ENCODE results near the gene FOXK1.

FOXK1 gene

DNA sequence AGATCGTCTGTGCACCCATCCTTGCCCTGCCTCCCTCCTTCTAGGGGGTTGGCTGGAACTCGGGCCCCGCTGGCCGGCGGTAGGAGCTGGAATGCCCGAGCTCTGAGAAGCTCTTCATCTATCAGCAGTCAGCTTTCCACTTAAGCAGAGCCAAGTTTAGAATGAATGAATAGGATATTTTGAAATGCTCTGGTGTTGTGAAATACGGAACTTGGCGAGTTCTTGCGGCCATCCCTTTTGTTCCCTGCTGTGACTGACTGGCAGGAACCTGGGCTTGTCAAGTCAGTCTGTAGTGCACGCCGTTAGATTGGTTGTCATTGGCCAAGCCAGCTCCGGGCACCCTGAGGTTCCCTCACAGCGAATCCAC, 33.3 kb downstream of the FOXK1 start:
- Histone ChIP-seq H3K4me1 (no peaks in the 10 kb centered on the region), H3K9ac (no peak overlapping the region)

DNA sequence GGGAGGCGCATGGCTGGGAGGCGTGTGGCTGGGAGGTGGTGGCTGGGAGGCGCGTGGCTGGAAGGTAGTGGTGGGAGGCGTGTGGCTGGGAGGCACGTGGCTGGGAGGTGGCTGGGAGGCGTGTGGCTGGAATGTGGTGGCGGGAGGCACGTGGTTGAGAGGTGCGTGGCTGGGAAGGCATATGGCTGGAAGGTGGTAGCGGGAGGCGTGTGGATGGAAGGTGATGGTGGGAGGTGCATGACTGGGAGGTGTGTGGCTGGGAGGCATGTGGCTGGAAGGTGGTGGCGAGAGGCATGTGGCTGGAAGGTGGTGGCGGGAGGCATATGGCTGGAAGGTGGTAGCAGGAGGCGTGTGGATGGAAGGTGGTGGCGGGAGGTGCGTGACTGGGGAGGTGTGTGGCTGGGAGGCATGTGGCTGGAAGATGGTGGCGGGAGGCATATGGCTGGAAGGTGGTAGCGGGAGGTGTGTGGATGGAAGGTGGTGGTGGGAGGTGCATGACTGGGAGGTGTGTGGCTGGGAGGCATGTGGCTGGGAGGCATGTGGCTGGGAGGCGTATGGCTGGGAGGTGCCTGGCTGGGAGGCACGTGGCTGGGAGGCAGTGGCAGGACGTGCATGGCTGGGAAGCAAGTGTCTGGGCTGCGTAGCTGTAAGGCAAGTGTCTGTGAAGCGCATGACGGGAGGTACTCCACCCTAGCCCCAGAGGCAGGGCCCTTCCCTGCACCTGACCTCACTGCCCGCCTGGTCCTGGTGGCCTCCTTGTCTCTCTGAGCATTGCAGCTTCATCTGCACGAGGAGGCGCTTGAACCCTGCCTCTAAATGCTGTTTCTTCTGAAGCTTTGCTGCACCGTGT, 35.1 kb downstream of the FOXK1 start:
- Histone ChIP-seq H3K9ac (no peak overlapping the region), H3K27ac (no peak overlapping the region), H3K27me3 (ENCODE audit: control insufficient read depth, insufficient read depth, low read length) (no peaks in the 10 kb centered on the region), H3K9me3 (ENCODE audit: control insufficient read depth, low read length) (no peaks in the 10 kb centered on the region), H3K4me2 (ENCODE audit: low read length) (no peak overlapping the region), H3K4me1 (no peaks in the 10 kb centered on the region), H3K4me3 (ENCODE audit: low read depth, low read length) (no peak overlapping the region), H2AFZ (no peak overlapping the region), H3K79me2 (peaks cover 63% of the 10 kb centered on the region), H3K36me3 (ENCODE audit: control insufficient read depth, insufficient read depth, low read length) (no peaks in the 10 kb centered on the region)
- TF ChIP-seq, protein P1, sequence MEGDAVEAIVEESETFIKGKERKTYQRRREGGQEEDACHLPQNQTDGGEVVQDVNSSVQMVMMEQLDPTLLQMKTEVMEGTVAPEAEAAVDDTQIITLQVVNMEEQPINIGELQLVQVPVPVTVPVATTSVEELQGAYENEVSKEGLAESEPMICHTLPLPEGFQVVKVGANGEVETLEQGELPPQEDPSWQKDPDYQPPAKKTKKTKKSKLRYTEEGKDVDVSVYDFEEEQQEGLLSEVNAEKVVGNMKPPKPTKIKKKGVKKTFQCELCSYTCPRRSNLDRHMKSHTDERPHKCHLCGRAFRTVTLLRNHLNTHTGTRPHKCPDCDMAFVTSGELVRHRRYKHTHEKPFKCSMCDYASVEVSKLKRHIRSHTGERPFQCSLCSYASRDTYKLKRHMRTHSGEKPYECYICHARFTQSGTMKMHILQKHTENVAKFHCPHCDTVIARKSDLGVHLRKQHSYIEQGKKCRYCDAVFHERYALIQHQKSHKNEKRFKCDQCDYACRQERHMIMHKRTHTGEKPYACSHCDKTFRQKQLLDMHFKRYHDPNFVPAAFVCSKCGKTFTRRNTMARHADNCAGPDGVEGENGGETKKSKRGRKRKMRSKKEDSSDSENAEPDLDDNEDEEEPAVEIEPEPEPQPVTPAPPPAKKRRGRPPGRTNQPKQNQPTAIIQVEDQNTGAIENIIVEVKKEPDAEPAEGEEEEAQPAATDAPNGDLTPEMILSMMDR (IDR thresholded peaks at IDR 0.05), result no peak

More for the DNA sequence above, 33.3 kb downstream of the FOXK1 start:
- Histone ChIP-seq H2AFZ (no peak overlapping the region), H3K4me2 (ENCODE audit: low read length) (peak overlapping the region; percentile 23), H3K36me3 (ENCODE audit: control insufficient read depth, insufficient read depth, low read length) (no peaks in the 10 kb centered on the region), H3K4me3 (ENCODE audit: low read depth, low read length) (no peak overlapping the region), H3K79me2 (peaks cover 67% of the 10 kb centered on the region), H3K27me3 (ENCODE audit: control insufficient read depth, insufficient read depth, low read length) (no peaks in the 10 kb centered on the region), H3K9me3 (ENCODE audit: control insufficient read depth, low read length) (no peaks in the 10 kb centered on the region), H3K27ac (no peak overlapping the region)
- TF ChIP-seq, protein P1 (IDR thresholded peaks at IDR 0.05), result no peak

DNA sequence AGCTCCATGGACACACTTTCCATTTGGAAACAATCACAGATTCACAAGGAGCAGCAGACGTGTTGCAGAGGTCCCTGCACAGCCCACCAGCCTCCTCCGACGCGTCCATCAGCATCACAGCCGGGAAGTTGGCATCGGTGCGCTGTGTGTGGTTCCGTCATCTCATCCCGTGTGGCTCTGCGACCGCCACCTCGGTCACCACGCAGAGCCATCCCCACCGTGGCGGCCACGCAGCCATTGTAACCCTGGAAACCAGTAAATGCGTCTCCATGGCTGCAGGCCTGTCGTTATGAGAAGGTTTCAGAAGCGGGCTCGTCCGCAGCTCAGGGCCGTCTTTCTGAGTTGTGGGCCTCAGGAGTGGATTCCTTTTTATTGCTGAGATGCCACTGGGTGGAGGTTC, 36.0 kb downstream of the FOXK1 start:
- H3K79me2 ChIP-seq, result peaks cover 65% of the 10 kb centered on the region
- no peaks in the 10 kb centered on the region for H3K27me3 ChIP-seq (ENCODE audit: control insufficient read depth, insufficient read depth, low read length)
- H3K9me3 ChIP-seq (ENCODE audit: control insufficient read depth, low read length), result no peaks in the 10 kb centered on the region
- no peak overlapping the region for H3K27ac ChIP-seq
- TF ChIP-seq, protein P1 (IDR thresholded peaks at IDR 0.05), result no peak
- no peaks in the 10 kb centered on the region for H3K4me1 ChIP-seq
- no peak overlapping the region for H3K4me2 ChIP-seq (ENCODE audit: low read length)
- no peaks in the 10 kb centered on the region for H3K36me3 ChIP-seq (ENCODE audit: control insufficient read depth, insufficient read depth, low read length)
- no peak overlapping the region for H3K9ac ChIP-seq
- H3K4me3 ChIP-seq (ENCODE audit: low read depth, low read length), result no peak overlapping the region
- no peak overlapping the region for H2AFZ ChIP-seq

DNA sequence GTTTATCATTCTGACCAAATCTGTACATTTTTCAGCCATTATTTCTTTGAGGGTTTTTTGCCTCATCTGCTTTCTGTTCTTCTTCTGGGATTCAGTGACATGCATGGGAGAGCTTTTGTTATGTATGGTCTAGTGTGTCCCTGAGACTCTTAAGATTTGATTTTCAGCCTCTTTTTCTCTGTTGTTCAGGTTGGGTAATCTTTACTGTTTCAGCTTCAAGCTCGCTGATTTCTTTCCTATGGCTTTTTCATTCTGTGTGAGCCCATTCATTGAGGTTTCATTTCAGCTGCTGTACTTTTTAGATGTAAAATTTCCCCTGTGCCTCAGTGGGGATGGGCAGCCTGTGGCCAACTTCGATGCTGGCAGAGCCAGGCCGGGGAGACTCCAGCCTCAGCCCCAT, 38.1 kb downstream of the FOXK1 start:
- H3K27ac ChIP-seq, result no peak overlapping the region
- H3K27me3 ChIP-seq (ENCODE audit: control insufficient read depth, insufficient read depth, low read length), result no peaks in the 10 kb centered on the region
- H3K36me3 ChIP-seq (ENCODE audit: control insufficient read depth, insufficient read depth, low read length), result no peaks in the 10 kb centered on the region
- H3K9me3 ChIP-seq (ENCODE audit: control insufficient read depth, low read length), result no peaks in the 10 kb centered on the region
- TF ChIP-seq, protein P1 (IDR thresholded peaks at IDR 0.05), result no peak
- no peak overlapping the region for H3K4me2 ChIP-seq (ENCODE audit: low read length)
- no peak overlapping the region for H3K4me3 ChIP-seq (ENCODE audit: low read depth, low read length)
- H3K4me1 ChIP-seq, result no peaks in the 10 kb centered on the region
- no peak overlapping the region for H2AFZ ChIP-seq
- peaks cover 68% of the 10 kb centered on the region for H3K79me2 ChIP-seq
- H3K9ac ChIP-seq, result no peak overlapping the region

DNA sequence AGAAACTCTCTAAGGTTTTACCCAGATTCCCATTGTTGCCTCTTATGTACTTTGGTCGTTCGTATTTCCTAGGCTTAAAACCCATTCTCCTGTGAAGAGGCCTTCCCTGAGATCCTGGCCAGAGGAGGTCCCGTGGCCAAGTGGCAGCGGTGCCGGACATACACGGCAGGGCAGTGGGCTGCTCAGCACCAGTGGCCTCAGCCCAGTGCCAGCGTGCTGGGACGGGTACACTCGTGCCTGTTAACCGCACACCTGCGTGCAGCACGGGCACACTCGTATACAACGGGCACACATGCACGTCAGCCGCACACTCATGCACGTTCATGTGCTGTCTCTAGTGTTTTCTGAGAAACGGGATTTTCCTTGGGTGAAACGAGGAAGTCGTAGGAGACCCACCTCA, 40.2 kb downstream of the FOXK1 start:
- no peak overlapping the region for H3K9ac ChIP-seq
- H3K4me3 ChIP-seq (ENCODE audit: low read depth, low read length), result no peak overlapping the region
- no peak overlapping the region for H3K27ac ChIP-seq
- no peak overlapping the region for H2AFZ ChIP-seq
- no peaks in the 10 kb centered on the region for H3K4me1 ChIP-seq
- H3K27me3 ChIP-seq (ENCODE audit: control insufficient read depth, insufficient read depth, low read length), result no peaks in the 10 kb centered on the region
- H3K9me3 ChIP-seq (ENCODE audit: control insufficient read depth, low read length), result no peaks in the 10 kb centered on the region
- TF ChIP-seq, protein P1 (IDR thresholded peaks at IDR 0.05), result no peak
- H3K36me3 ChIP-seq (ENCODE audit: control insufficient read depth, insufficient read depth, low read length), result no peaks in the 10 kb centered on the region
- H3K79me2 ChIP-seq, result peaks cover 59% of the 10 kb centered on the region
- H3K4me2 ChIP-seq (ENCODE audit: low read length), result no peak overlapping the region

Measured in parathyroid adenoma (tissue), 2 donors.